GM12872 (cell line): ENCODE measurements around the gene PGA3.

Source experiments
- TF ChIP-seq, protein P1 (sequence below): IDR thresholded peaks from 3 replicates; pipeline ENCODE4 v1.5.1; 2011; ENCODE audit warnings: low read depth, mild to moderate bottlenecking, low read length, moderate library complexity; ENCODE audit not compliant: insufficient read depth

The PGA3 gene

DNA sequence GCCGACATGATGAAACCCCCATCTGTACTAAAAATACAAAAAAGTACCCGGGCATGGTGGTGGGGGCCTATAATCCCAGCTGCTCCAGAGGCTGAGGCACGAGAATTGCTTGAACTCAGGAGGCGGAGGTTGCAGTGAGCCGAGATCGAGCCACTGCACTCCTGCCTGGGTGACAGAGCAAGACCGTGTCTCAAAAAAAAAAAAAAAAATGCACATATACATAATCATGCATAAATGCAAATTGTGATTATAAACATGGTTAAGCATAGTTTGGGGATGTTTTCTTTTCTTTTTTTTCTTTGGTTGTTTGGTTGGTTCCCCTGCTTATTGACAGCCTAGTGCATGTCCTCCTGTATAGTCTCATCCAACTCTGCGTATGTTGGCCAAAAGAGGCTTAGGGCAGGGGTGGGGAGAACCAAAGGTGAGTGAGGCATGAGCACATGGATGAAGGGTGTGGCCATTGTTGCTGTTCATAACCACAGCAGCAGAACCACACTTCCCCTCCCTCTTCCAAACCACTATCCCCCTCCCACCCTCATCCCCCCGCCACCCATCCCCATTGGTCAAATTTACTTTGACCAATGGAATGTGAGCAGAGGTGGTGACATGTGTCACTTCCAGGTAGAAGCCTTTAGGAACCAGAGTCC is 35.1 kb upstream of the PGA3 start:
- TF ChIP-seq, protein P1, sequence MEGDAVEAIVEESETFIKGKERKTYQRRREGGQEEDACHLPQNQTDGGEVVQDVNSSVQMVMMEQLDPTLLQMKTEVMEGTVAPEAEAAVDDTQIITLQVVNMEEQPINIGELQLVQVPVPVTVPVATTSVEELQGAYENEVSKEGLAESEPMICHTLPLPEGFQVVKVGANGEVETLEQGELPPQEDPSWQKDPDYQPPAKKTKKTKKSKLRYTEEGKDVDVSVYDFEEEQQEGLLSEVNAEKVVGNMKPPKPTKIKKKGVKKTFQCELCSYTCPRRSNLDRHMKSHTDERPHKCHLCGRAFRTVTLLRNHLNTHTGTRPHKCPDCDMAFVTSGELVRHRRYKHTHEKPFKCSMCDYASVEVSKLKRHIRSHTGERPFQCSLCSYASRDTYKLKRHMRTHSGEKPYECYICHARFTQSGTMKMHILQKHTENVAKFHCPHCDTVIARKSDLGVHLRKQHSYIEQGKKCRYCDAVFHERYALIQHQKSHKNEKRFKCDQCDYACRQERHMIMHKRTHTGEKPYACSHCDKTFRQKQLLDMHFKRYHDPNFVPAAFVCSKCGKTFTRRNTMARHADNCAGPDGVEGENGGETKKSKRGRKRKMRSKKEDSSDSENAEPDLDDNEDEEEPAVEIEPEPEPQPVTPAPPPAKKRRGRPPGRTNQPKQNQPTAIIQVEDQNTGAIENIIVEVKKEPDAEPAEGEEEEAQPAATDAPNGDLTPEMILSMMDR = no peak

DNA sequence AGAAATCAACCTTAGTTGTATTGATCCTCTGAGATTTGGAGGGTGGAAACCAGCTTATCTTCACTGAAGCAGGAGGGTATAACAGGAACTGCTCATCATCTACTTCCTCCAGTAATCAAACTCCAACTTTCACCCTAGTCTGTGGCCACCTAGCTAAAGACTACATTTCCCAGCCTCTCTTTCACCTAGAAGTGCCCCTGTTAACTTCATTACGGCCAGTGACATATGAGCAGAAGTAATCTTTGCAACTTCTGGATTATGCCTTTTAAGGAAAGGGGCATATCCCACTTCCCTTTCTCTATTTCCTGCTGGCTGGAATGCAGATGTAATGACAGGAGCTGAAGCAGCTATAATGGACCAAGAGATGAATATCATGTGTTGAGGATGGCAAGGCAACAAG is 34.5 kb upstream of the PGA3 start:
- TF ChIP-seq, protein P1 = no peak

DNA sequence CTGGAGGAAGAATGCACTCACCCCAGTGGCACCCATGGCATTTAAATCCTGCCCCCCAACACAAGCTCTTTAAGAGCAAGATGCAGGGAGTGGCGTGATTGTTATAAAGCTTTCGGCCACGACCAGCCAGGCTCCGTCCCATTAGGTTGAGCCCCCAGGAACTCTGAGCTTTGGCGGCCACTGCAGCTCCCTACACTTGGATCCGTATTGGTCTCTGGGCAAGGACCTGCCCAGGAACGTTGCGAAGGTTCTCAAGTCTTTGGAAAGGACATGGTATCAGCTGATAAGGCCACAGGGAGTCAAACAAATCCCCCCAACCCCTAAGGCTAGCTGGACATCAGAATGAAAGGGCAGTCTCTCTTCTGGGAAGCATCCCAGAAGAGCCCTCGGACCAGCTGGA is 32.7 kb upstream of the PGA3 start:
- TF ChIP-seq, protein P1 = no peak

DNA sequence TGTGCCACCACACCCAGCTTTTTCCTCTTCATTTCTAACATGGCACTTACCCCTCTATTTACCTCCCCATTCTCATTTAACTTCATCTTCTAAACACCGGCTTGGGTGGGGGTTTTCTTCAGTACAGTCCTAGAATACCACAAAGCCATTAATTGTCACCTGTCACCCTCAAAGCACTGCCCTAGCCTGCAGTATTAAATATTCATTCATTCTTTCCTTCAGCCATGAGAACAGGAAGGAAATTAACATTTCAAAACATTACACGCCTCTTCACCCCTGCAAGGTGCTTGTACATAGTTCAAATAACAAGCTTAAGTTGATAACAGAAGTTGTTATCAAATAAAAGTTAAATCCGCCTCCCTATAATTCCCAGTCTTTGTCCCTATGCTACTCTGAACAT is 31.4 kb upstream of the PGA3 start:
- TF ChIP-seq, protein P1 = no peak

DNA sequence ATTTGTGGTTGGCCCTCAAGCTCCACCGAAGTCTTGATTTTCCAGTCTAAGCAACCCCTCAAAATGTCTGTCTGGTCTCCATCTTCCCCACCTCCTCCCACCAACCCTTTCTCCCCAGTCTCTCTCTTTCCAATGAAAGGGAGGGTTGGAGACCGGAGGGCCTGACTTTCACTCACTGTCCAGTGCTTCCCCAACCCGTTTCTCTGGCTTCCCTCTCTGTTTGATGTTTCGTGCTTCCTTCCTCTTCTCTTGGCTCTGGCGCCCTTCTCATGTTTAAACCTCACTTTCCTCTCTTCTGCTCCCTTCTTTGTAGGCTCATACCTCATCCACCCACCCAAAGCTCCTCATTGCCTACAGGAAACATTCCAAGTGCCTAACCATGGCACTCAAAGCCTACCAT is 31.0 kb upstream of the PGA3 start:
- TF ChIP-seq, protein P1 = no peak

DNA sequence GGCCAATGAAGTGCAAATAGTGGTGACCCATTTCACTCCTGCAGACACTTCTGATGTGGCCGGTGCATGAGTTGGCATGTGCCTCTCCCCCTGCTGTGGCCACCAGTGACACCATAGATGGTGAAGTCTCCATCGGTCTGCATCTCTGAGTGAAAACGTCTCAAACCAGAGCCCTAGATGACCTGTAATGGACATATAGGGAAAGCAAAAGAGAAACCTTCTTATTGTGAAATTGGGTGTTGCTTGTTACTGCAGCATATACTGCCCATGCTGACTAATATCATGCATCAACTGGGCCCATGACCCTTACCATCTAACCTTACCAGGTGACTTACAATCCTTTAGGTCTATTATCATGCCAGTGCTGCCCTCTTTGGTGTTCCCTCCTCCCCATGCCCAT is 30.4 kb upstream of the PGA3 start:
- TF ChIP-seq, protein P1 = no peak

DNA sequence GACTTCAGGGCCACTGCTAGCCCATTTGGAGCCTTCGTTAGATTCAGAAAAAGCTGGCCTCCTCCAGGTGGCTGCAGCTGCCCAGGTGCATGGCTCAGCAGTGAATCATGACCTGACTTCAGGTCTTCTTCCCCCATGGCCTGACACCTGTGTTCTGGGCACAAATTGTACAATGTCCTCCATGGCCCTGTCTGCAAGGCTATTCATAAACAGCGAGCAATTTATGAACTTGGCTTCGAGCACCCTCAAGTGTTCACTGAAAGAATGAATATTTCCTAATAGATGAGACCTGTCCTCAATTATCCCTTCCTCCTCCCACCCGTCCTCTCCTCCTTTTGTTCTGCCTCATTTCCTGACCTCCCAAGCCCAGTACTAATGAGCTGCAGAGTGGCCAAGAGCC is 29.9 kb upstream of the PGA3 start:
- TF ChIP-seq, protein P1 = 0 out of 3 replicates have a peak, but pooled peaks have one; percentile 13
